ENCODE data around the gene RASGEF1C.

The RASGEF1C gene

GRCh38 chr5:180169248-180170105 is 39.5 kb downstream of the RASGEF1C start:
- Histone ChIP-seq H3K9me3 (ENCODE audit: insufficient read depth, low read depth, low read length) (no peaks in the 10 kb centered on the region), H3K4me3 (ENCODE audit: low read length) (no peak overlapping the region), H3K36me3 (ENCODE audit: insufficient read depth, low read length) (no peaks in the 10 kb centered on the region), H3K27ac (ENCODE audit: low read depth, low read length) (no peak overlapping the region), H3K4me1 (ENCODE audit: insufficient read depth, low read length) (peaks cover 11% of the 10 kb centered on the region; the same call in 1 of the 2 replicates), H3K9ac (ENCODE audit: low read depth, low read length) (no peak overlapping the region), H3K27me3 (ENCODE audit: insufficient read depth, low read length) (no peaks in the 10 kb centered on the region)
- 77% methylated on average over 22 of the region's 23 CpGs for WGBS

- H3K36me3 ChIP-seq (ENCODE audit: insufficient read depth, low read length), result no peaks in the 10 kb centered on the region
- H3K9ac ChIP-seq (ENCODE audit: low read depth, low read length), result no peak overlapping the region
- H3K4me3 ChIP-seq (ENCODE audit: low read length), result no peak overlapping the region
- WGBS, result 88% methylated on average over 5 of the region's 6 CpGs
- peaks cover 11% of the 10 kb centered on the region; the same call in 1 of the 2 replicates for H3K4me1 ChIP-seq (ENCODE audit: insufficient read depth, low read length)
- no peak overlapping the region for H3K27ac ChIP-seq (ENCODE audit: low read depth, low read length)
- no peaks in the 10 kb centered on the region for H3K27me3 ChIP-seq (ENCODE audit: insufficient read depth, low read length)
- no peaks in the 10 kb centered on the region for H3K9me3 ChIP-seq (ENCODE audit: insufficient read depth, low read depth, low read length)
These were observed 40.3 kb downstream of the RASGEF1C start for GRCh38 chr5:180168758-180169157.

GRCh38 chr5:180166176-180166575 is 42.8 kb downstream of the RASGEF1C start:
- H3K4me1 ChIP-seq (ENCODE audit: insufficient read depth, low read length), result peaks cover 11% of the 10 kb centered on the region; the same call in 1 of the 2 replicates
- WGBS, result 68% methylated on average over 2 of the region's 2 CpGs
- H3K9me3 ChIP-seq (ENCODE audit: insufficient read depth, low read depth, low read length), result no peaks in the 10 kb centered on the region
- H3K9ac ChIP-seq (ENCODE audit: low read depth, low read length), result no peak overlapping the region
- no peaks in the 10 kb centered on the region for H3K36me3 ChIP-seq (ENCODE audit: insufficient read depth, low read length)
- no peaks in the 10 kb centered on the region for H3K27me3 ChIP-seq (ENCODE audit: insufficient read depth, low read length)
- H3K4me3 ChIP-seq (ENCODE audit: low read length), result no peak overlapping the region
- no peak overlapping the region for H3K27ac ChIP-seq (ENCODE audit: low read depth, low read length)

GRCh38 chr5:180162304-180162661 is 46.7 kb downstream of the RASGEF1C start:
- H3K9ac ChIP-seq (ENCODE audit: low read depth, low read length), result no peak overlapping the region
- no peaks in the 10 kb centered on the region for H3K36me3 ChIP-seq (ENCODE audit: insufficient read depth, low read length)
- no peak overlapping the region for H3K4me3 ChIP-seq (ENCODE audit: low read length)
- no peaks in the 10 kb centered on the region for H3K4me1 ChIP-seq (ENCODE audit: insufficient read depth, low read length)
- no peaks in the 10 kb centered on the region for H3K27me3 ChIP-seq (ENCODE audit: insufficient read depth, low read length)
- H3K27ac ChIP-seq (ENCODE audit: low read depth, low read length), result no peak overlapping the region
- H3K9me3 ChIP-seq (ENCODE audit: insufficient read depth, low read depth, low read length), result no peaks in the 10 kb centered on the region
- 92% methylated on average over 3 of the region's 5 CpGs for WGBS

GRCh38 chr5:180161420-180162303 is 47.3 kb downstream of the RASGEF1C start:
- Histone ChIP-seq H3K9ac (ENCODE audit: low read depth, low read length) (no peak overlapping the region), H3K36me3 (ENCODE audit: insufficient read depth, low read length) (no peaks in the 10 kb centered on the region), H3K4me1 (ENCODE audit: insufficient read depth, low read length) (no peaks in the 10 kb centered on the region), H3K27me3 (ENCODE audit: insufficient read depth, low read length) (no peaks in the 10 kb centered on the region), H3K27ac (ENCODE audit: low read depth, low read length) (no peak overlapping the region), H3K4me3 (ENCODE audit: low read length) (no peak overlapping the region), H3K9me3 (ENCODE audit: insufficient read depth, low read depth, low read length) (no peaks in the 10 kb centered on the region)
- WGBS, result 89% methylated on average over 39 of the region's 39 CpGs

- H3K27ac ChIP-seq (ENCODE audit: low read depth, low read length), result no peak overlapping the region
- H3K27me3 ChIP-seq (ENCODE audit: insufficient read depth, low read length), result no peaks in the 10 kb centered on the region
- no peak overlapping the region for H3K4me3 ChIP-seq (ENCODE audit: low read length)
- no peaks in the 10 kb centered on the region for H3K36me3 ChIP-seq (ENCODE audit: insufficient read depth, low read length)
- no peaks in the 10 kb centered on the region for H3K9me3 ChIP-seq (ENCODE audit: insufficient read depth, low read depth, low read length)
- no peaks in the 10 kb centered on the region for H3K4me1 ChIP-seq (ENCODE audit: insufficient read depth, low read length)
- 95% methylated on average over 7 of the region's 9 CpGs for WGBS
- H3K9ac ChIP-seq (ENCODE audit: low read depth, low read length), result no peak overlapping the region
These were observed 48.2 kb downstream of the RASGEF1C start for GRCh38 chr5:180160789-180161188.

GRCh38 chr5:180160215-180160614 is 48.8 kb downstream of the RASGEF1C start:
- no peaks in the 10 kb centered on the region for H3K27me3 ChIP-seq (ENCODE audit: insufficient read depth, low read length)
- no peak overlapping the region for H3K27ac ChIP-seq (ENCODE audit: low read depth, low read length)
- H3K9ac ChIP-seq (ENCODE audit: low read depth, low read length), result no peak overlapping the region
- H3K36me3 ChIP-seq (ENCODE audit: insufficient read depth, low read length), result no peaks in the 10 kb centered on the region
- no peak overlapping the region for H3K4me3 ChIP-seq (ENCODE audit: low read length)
- whole genome bisulfite sequencing, result 90% methylated on average over 6 of the region's 6 CpGs
- no peaks in the 10 kb centered on the region for H3K4me1 ChIP-seq (ENCODE audit: insufficient read depth, low read length)
- no peaks in the 10 kb centered on the region for H3K9me3 ChIP-seq (ENCODE audit: insufficient read depth, low read depth, low read length)

- Histone ChIP-seq H3K27ac (ENCODE audit: low read depth, low read length) (no peak overlapping the region), H3K4me1 (ENCODE audit: insufficient read depth, low read length) (no peaks in the 10 kb centered on the region), H3K9ac (ENCODE audit: low read depth, low read length) (no peak overlapping the region), H3K27me3 (ENCODE audit: insufficient read depth, low read length) (no peaks in the 10 kb centered on the region), H3K36me3 (ENCODE audit: insufficient read depth, low read length) (no peaks in the 10 kb centered on the region), H3K9me3 (ENCODE audit: insufficient read depth, low read depth, low read length) (no peaks in the 10 kb centered on the region), H3K4me3 (ENCODE audit: low read length) (no peak overlapping the region)
- 81% methylated on average over 8 of the region's 8 CpGs for WGBS
These were observed 49.3 kb downstream of the RASGEF1C start for GRCh38 chr5:180159756-180160155.

GRCh38 chr5:180157866-180158265 is 51.1 kb downstream of the RASGEF1C start:
- no peaks in the 10 kb centered on the region for H3K36me3 ChIP-seq (ENCODE audit: insufficient read depth, low read length)
- H3K9me3 ChIP-seq (ENCODE audit: insufficient read depth, low read depth, low read length), result no peaks in the 10 kb centered on the region
- H3K27me3 ChIP-seq (ENCODE audit: insufficient read depth, low read length), result no peaks in the 10 kb centered on the region
- 95% methylated on average over 6 of the region's 6 CpGs for WGBS
- no peaks in the 10 kb centered on the region for H3K4me1 ChIP-seq (ENCODE audit: insufficient read depth, low read length)
- H3K9ac ChIP-seq (ENCODE audit: low read depth, low read length), result no peak overlapping the region
- no peak overlapping the region for H3K27ac ChIP-seq (ENCODE audit: low read depth, low read length)
- no peak overlapping the region for H3K4me3 ChIP-seq (ENCODE audit: low read length)

GRCh38 chr5:180156141-180156540 is 52.9 kb downstream of the RASGEF1C start:
- no peak overlapping the region for H3K4me3 ChIP-seq (ENCODE audit: low read length)
- no peaks in the 10 kb centered on the region for H3K4me1 ChIP-seq (ENCODE audit: insufficient read depth, low read length)
- H3K27ac ChIP-seq (ENCODE audit: low read depth, low read length), result no peak overlapping the region
- WGBS, result 91% methylated on average over 10 of the region's 10 CpGs
- no peaks in the 10 kb centered on the region for H3K36me3 ChIP-seq (ENCODE audit: insufficient read depth, low read length)
- no peaks in the 10 kb centered on the region for H3K27me3 ChIP-seq (ENCODE audit: insufficient read depth, low read length)
- H3K9ac ChIP-seq (ENCODE audit: low read depth, low read length), result no peak overlapping the region
- H3K9me3 ChIP-seq (ENCODE audit: insufficient read depth, low read depth, low read length), result no peaks in the 10 kb centered on the region

- no peak overlapping the region for H3K27ac ChIP-seq (ENCODE audit: low read depth, low read length)
- 92% methylated on average over 17 of the region's 17 CpGs for WGBS
- H3K36me3 ChIP-seq (ENCODE audit: insufficient read depth, low read length), result no peaks in the 10 kb centered on the region
- H3K9me3 ChIP-seq (ENCODE audit: insufficient read depth, low read depth, low read length), result no peaks in the 10 kb centered on the region
- no peak overlapping the region for H3K9ac ChIP-seq (ENCODE audit: low read depth, low read length)
- no peaks in the 10 kb centered on the region for H3K4me1 ChIP-seq (ENCODE audit: insufficient read depth, low read length)
- no peak overlapping the region for H3K4me3 ChIP-seq (ENCODE audit: low read length)
- no peaks in the 10 kb centered on the region for H3K27me3 ChIP-seq (ENCODE audit: insufficient read depth, low read length)
These were observed 53.6 kb downstream of the RASGEF1C start for GRCh38 chr5:180155365-180155926.
